IPS-18c (cell line): ENCODE data around the gene SUPT16H.
"Not testable (repeated sequence)": the region's sequence is repeated elsewhere in the genome, so short reads cannot be mapped to it uniquely, and the experiment has no call there.

Source experiments
- H3K4me3 ChIP-seq: 2 replicates; pipeline ENCODE4 v1.7.0; 2013; ENCODE audit warnings: low read depth, mild to moderate bottlenecking, low read length, moderate library complexity; ENCODE audit not compliant: insufficient read depth
- H3K9me3 ChIP-seq: one replicate; pipeline ENCODE4 v1.6.1; 2013; ENCODE audit warnings: mild to moderate bottlenecking, low read length, moderate library complexity; ENCODE audit not compliant: control insufficient read depth, insufficient read depth

Gene SUPT16H

DNA sequence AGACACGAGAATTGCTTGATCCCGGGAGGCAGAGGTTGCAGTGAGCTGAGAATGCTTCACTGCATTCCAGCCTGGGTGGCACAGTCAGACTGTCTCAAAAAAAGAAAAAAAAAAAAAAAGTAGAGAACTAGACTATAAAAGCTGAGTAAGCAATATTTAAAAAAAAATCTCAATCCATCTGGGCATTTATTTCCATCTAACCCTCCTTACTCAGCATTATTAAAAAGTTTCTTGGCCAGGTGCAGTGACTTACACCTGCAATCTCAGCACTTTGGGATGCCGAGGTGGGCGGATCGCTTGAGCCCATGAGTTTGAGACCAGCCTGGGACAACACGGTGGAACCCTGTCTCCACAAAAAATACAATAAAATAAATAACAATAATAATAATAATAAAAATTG is 4.5 kb downstream of the SUPT16H start:
- no peak overlapping the region for H3K4me3 ChIP-seq

DNA sequence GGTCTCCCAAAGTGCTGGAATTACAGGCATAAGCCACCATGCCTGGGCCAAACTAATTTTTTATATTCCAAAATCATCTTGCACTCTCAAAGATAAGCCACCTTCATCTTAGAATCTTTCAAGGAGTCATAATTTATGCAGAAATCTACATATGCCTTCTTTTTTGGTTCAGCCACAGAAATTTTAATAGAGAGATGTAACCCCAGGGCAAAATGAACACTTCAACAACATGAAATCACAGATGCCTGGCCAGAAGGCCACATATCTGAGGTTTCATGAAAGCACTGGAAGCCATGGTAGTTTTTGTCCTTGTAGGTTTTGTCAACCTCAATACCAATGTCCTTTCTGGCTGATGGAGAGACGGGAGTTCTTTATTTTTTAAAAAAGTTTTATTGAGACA is 9.8 kb downstream of the SUPT16H start:
- no peak overlapping the region for H3K4me3 ChIP-seq
- H3K9me3 ChIP-seq: no peaks in the 10 kb centered on the region

More for the DNA sequence above, 4.5 kb downstream of the SUPT16H start:
- no peaks in the 10 kb centered on the region for H3K9me3 ChIP-seq

DNA sequence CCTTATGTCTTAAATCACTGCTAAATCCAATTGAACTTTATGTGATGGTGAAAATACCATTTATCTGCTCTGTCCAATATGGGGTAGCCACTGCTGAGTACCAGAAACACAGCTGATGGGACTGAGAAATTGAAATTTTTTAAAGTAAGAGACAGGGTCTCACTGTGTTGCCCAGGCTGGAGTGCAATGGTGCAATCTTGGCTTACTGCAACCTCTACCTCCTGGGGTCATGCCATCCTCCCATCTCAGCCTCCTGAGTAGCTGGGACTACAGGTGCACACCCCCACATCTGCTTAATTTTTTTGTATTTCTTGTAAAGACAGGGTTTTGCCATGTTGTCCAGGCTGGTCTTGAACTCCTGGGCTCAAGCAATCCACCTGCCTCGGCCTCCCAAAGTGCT is 11.0 kb downstream of the SUPT16H start:
- H3K9me3 ChIP-seq, H3K4me3 ChIP-seq: not testable (repeated sequence)

DNA sequence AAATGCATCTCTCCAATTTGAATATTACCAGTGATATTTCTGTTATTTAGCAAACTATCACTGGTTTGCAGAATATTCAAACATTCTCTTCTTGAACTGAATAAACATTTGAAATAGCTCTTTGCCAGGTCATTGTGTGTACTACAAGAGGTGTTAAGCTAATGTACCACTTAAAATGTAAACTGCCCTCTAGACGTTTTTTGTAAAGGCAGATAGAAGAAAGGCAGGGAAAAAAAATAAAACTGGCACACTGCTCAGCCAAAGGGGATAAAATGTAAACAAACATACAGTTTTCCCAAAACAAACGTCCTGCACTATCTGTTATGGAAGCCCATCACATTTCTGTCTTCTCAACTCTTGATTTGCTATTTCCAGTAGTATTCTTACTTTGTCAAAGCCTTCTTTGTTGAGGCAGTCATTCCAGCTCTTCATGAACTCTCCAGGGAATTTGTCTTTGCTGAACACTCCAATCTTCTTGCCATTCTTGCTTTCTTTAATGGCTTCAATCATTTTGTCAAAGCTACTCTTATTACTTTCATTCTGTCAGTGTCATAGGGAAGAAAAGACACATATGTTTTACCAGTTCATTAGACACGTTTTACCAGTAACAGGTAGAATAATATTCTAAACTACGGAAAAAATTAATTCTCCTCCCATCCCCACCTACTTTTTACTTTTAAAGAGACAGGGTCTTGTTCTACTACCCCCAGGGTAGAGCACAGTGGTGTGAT is 13.7 kb downstream of the SUPT16H start:
- Histone ChIP-seq H3K4me3 (no peak overlapping the region), H3K9me3 (no peaks in the 10 kb centered on the region)

DNA sequence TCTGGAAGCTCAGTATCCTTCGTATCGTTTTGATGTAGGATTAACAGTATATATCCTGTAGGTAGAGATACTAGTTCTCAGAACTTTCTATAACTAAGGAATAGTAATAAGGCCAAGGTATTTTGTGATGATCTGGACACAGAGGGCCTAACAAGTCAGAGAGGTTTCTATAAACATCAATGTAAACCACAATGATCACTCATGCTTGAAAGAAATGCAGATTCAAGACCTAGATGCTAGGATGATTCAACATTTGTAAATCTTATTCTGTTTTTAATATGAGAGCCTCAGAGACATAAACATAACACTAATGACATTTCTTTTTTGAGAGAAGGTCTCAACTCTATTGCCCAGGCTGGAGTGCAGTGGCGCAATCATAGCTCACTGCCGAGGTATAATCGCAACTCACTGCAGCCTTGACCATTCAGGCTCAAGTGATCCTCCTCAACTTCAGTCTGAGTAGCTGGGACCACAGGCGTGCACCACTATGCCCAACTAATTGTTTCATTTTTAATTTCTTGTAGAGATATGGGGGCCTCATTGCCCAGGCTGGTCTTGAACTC is 16.2 kb downstream of the SUPT16H start:
- no peak overlapping the region for H3K4me3 ChIP-seq
- H3K9me3 ChIP-seq: no peaks in the 10 kb centered on the region

DNA sequence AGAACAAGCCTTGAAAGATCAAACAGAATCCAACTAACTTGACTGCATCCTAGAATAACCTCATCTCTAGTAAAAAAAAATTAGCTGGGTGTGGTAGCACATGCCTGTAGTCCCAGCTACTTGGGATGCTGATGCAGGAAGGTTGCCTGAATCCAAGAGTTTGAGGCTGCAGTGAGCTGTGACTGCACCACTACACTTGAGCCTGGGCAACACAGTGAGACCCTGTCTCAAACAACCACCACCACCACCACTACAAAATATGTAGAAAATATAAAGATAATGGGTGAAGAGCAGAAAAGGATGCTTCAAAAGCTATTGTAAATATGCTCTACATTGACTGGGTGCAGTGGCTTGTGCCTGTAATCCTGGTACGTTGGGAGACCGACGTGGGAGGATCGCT is 27.3 kb downstream of the SUPT16H start:
- Histone ChIP-seq H3K4me3 (no peak overlapping the region), H3K9me3 (peaks cover 2% of the 10 kb centered on the region)

DNA sequence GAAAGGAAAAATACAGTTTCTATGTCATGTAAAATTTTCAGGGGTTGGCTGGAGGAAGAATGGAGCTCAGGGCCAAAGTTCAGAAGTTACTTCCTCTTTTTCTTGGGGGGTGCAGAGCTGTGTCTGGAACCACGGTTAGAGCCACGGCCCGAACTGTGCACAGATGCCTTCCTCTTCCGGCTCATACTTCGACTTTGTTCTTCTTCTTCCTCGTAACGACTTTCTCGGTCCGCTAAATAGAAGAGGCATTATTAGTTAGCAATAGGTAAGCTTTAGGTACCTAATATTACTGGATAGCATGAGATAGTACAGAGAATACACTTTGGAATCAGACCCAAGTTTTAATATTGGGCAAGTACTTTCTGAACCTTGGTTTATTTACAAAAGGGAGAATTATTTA is 31.2 kb downstream of the SUPT16H start:
- H3K9me3 ChIP-seq: peaks cover 2% of the 10 kb centered on the region
- H3K4me3 ChIP-seq: no peak overlapping the region

DNA sequence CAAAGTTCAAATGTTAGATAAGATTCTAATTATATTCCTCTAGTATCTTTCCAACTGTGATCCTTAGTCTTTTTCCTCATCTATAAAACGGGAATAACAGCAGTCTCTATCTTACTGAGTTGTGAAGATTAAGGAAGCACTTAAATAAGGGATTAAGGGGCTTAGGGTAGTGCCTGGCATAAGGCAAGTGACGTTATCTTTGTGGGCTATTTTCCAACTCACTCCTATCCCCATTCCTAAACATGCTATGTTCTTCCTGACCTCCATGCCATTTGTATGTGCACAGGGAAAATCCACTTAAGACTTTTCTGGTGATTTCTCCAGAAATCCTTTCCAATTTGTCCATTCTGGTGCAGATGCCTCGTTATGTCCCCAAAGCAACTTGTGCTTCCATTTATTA is 33.3 kb downstream of the SUPT16H start:
- no peaks in the 10 kb centered on the region for H3K9me3 ChIP-seq
- no peak overlapping the region for H3K4me3 ChIP-seq

DNA sequence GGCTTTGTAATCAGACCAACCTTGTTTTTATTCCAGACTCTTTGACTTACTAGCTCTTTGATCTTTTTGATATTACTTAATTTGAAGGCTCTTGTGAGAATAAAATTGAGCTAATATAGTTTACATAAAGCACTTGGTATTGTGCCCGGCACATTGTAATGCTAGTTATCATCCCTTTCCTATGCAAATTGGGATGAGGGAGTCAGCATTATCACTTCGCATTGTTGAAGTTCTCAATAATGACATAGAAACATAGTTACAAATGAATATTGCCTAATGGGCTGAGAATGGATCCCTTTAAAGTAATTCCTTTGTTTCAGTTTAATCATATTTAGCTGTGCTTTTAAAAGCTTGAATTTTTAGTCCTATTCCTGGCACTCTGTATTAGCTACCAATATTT is 36.6 kb downstream of the SUPT16H start:
- Histone ChIP-seq H3K9me3 (no peaks in the 10 kb centered on the region), H3K4me3 (no peak overlapping the region)

DNA sequence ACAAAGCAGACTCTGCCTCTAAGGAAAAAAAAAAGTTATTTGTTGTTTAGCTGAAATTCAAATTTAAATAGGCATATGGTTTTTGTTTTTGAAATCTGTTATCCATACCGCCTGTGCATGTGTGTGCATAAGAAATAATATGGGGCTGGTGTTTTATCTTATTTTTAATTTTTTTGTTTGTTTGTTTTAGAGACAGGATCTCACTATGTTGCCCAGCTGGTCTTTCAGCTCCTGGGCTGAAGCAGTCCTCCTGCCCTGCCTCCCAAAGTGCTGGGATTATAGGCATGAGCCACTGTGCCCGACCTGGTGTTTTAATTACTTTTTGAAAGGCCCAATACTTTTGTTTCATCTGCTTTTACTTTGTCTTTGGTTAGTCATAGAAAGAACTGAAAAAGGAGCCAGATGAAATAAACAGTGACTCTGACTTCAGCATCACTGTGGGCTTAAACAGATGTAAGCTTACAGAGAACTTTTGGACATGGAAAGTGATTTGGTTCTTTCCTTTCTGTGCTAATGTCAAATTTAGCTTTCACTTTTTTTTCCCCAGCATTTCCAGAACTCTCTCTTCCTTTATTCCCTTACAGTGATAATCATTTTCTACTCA is 37.2 kb downstream of the SUPT16H start:
- H3K4me3 ChIP-seq: no peak overlapping the region
- no peaks in the 10 kb centered on the region for H3K9me3 ChIP-seq

DNA sequence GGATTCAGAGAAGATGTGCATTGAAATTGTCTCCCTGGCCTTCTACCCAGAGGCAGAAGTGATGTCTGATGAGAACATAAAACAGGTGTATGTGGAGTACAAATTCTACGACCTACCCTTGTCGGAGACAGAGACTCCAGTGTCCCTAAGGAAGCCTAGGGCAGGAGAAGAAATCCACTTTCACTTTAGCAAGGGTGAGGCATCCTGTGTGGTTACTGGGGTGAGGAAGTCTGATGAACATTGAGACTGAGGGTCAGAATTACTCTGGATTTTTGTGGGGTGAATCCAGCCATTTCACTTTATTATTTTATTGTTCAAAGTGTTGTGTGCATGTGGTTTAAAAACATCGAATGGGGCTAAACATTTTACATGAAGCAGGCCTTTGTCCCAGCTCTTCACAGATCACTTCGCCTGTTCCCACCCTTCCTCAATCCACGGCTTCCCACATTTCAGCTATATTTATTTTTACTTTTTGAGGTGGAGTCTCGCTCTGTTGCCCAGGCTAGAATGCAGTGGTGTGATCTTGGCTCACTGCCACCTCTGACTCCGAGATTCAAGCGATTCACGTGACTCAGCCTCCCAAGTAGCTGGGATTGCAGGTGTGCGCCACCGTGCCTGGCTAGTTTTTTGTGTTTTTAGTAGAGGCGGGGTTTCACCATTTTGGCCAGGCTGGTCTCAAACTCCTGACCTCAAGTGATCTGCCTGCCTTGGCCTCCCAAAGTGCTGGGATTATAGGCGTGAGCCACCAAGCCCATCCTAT is 40.6 kb downstream of the SUPT16H start:
- H3K4me3 ChIP-seq: no peak overlapping the region

DNA sequence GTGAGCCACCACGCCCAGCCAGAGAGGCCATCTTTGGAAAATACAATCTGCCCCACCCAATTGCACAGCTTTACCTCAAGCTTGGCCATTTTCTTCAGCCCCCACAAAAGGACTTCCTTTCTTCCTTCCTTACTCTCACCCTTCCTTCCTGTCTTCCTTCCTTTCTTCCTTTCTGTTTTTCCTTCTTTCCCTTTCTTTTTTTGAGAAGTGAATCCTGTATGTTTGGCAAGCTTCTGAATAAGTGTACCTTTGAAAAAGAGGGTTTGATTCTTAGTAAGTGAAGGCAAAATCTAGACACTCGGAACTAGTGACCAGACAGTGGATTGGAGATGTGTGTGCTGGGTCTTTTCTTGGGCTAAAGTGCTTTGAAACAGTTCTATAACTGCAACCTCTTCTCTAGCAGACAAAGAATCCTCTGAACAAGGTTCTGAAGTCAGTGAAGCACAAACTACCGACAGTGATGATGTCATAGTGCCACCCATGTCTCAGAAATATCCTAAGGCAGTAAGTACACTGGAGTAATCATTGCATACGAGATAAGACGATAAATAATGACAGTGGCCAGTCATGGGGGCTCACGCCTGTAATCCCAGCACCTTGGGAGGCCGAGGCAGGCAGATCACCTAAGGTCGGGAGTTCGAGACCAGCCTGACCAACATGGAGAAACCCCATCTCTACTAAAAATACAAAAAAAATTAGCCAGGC is 49.5 kb downstream of the SUPT16H start:
- Histone ChIP-seq H3K4me3 (no peak overlapping the region), H3K9me3 (no peaks in the 10 kb centered on the region)

More for the DNA sequence above, 40.6 kb downstream of the SUPT16H start:
- H3K9me3 ChIP-seq: no peaks in the 10 kb centered on the region

DNA sequence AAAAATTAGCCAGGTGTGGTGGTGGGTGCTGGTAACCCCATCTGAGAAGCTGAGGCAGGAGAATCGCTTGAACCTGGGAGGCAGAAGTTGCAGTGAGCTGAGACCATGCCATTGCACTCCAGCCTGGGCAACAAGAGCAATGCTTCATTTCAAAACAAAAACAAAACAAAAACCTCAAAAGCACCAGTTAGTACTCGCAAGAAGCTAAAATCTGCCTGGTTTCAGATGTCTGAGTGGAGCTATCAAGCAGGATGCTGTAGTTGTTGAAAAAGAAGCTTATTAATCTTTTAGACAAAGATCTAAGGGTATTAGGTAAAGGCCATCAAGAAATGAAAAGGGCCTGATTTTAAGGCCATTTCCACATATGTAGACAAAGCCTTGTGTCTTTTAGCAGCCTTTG is 50.9 kb downstream of the SUPT16H start:
- Histone ChIP-seq H3K9me3 (no peaks in the 10 kb centered on the region), H3K4me3 (no peak overlapping the region)

DNA sequence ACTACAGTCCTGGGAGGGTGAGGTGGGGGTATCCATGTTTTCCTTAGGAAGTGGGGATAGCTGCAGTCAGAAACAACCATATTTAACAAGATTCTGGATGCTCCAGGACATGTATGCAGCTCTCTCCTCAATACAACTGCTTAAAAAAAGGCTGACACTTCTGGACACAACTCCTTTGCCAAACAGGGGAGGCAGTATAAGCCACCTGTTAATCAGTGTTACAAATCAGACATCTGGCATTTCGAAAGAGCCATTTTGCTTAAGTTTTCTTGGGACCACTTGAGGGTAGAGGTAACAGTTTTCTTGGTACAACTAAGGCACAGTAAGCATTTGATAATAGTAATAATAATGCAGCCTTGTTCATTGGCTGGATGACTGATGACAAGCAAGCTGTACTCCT is 56.8 kb downstream of the SUPT16H start:
- Histone ChIP-seq H3K9me3 (no peaks in the 10 kb centered on the region), H3K4me3 (no peak overlapping the region)

DNA sequence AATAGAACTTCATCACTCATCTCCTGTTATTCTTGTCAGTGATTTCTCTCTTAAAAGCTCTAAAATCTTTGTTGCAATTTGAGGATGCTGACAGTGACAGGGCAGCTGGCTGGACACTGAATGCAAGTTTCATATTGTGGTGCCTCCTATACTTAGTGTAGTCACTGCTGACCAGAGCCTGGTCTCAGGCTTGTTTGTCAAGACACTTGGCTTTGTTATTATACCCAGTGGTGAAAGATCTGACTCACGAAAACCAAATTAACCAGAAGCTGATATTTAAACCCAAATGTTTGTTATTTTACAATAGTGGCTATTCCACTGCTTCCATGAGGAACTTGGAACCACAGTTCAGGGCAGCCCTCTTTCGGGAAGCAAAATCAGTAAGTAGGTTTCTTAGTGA is 61.1 kb downstream of the SUPT16H start:
- no peak overlapping the region for H3K4me3 ChIP-seq
- H3K9me3 ChIP-seq: no peaks in the 10 kb centered on the region

DNA sequence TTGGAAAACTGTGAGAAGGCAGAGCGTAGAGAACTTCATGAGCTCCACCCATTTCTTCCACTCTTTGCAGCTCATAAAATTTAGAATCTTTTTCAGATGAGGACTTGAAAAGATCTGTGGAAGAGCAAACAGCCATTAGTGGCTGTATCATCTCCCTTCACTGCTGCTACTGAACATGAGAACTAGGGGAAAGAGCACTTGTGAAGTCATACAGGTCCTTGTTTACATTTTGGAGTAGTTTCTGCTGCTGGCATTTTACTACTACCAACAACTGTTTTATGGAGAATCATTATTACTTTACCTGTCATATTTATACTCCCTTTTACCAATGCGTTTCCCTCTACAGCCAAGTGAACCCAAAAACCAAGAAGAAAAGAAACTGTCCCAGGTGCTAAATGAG is 62.9 kb downstream of the SUPT16H start:
- H3K9me3 ChIP-seq: no peaks in the 10 kb centered on the region
- no peak overlapping the region for H3K4me3 ChIP-seq

DNA sequence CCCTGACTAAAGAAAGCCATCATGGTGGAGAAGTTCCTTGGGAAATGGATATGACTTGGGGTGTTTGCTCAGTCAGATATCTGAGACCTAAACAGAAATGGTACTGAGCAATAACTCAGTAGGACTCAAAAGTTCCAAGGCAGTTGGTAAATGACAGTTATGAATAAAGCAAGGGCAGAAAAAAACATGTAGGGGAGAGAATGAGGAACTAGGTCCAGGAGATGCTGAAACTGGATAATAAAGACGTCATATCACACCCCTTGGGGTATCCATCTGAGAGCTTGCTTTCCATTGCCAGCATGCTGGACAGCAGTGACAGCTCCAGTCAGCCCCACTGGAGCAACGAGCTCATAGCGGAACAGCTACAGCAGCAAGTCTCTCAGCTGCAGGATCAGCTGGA is 66.4 kb downstream of the SUPT16H start:
- no peak overlapping the region for H3K4me3 ChIP-seq
- H3K9me3 ChIP-seq: no peaks in the 10 kb centered on the region
